Measurements from ENCODE around the gene BCR. TPM values are rescaled to one million over a fixed set of nuclear protein-coding genes. Genes with fewer than 3 reads are reported as not detected.

BCR gene
- total RNA-seq, 1 experiment from 2014 or later: 77.0 TPM

DNA sequence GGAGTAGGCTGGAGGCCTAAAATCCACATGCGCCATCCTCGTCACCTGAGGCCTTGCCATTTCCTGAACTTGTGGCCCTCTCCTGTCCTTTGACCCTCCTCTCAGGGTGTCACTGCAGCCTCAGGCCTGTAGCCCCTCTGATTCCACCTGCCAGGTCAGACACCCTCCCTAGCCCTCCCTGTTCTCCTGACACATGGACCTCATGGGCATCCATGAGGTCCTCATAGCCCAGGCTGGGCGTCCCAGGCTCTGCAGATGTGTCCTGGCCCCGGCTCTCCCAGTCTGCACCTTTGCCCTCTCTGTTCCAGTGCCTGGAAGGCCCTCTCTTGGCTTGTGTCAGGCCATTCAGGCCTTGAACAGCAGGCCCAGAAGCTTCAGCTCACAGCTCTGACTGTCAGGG lies 19.3 kb upstream of the BCR start:
- Histone ChIP-seq H2BK20ac (ENCODE audit: low read depth, low read length, poor library complexity, severe bottlenecking) (no peak overlapping the region), H3K79me2 (ENCODE audit: insufficient read depth, low read length) (no peaks in the 10 kb centered on the region)
- TF ChIP-seq, protein P1, sequence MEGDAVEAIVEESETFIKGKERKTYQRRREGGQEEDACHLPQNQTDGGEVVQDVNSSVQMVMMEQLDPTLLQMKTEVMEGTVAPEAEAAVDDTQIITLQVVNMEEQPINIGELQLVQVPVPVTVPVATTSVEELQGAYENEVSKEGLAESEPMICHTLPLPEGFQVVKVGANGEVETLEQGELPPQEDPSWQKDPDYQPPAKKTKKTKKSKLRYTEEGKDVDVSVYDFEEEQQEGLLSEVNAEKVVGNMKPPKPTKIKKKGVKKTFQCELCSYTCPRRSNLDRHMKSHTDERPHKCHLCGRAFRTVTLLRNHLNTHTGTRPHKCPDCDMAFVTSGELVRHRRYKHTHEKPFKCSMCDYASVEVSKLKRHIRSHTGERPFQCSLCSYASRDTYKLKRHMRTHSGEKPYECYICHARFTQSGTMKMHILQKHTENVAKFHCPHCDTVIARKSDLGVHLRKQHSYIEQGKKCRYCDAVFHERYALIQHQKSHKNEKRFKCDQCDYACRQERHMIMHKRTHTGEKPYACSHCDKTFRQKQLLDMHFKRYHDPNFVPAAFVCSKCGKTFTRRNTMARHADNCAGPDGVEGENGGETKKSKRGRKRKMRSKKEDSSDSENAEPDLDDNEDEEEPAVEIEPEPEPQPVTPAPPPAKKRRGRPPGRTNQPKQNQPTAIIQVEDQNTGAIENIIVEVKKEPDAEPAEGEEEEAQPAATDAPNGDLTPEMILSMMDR (conservative IDR thresholded peaks at IDR 0.05): no peak

More for the DNA sequence above, 19.3 kb upstream of the BCR start:
- peaks cover 12 to 29% of the 10 kb centered on the region in 2 experiments for H3K4me1 Mint-ChIP-seq
- Histone ChIP-seq H3K79me1 (ENCODE audit: insufficient read depth, low read depth, low read length, poor library complexity, severe bottlenecking) (no peaks in the 10 kb centered on the region), H3K9ac (ENCODE audit: extremely low read depth, insufficient read length, low read length) (no peak overlapping the region), H2AFZ (ENCODE audit: low read length) (no peak overlapping the region), H2BK5ac (ENCODE audit: insufficient read length, low read length) (no peak overlapping the region), H3K9me3 (ENCODE audit: control insufficient read depth, low read depth, low read length) (no peaks in the 10 kb centered on the region), H3K23me2 (ENCODE audit: insufficient read length, low read depth, low read length, poor library complexity, severe bottlenecking) (no peaks in the 10 kb centered on the region), H4K5ac (ENCODE audit: insufficient read length, low read depth, low read length) (no peak overlapping the region), H4K8ac (replicated peaks; ENCODE audit: insufficient read length, low read depth, low read length) (no peak overlapping the region), H2BK15ac (ENCODE audit: low read depth, low read length) (no peak overlapping the region), H3K27me3 (ENCODE audit: insufficient read depth, low read length) (no peaks in the 10 kb centered on the region), H3K18ac (ENCODE audit: insufficient read length, low read depth, low read length) (no peak overlapping the region), H3T11ph (ENCODE audit: low read length) (no peak overlapping the region), H2BK120ac (ENCODE audit: low read depth, low read length, poor library complexity, severe bottlenecking) (no peak overlapping the region), H3K23ac (ENCODE audit: insufficient read length, low read depth, low read length) (no peak overlapping the region), H3K4me1 (ENCODE audit: insufficient read depth, low read length) (no peaks in the 10 kb centered on the region), H4K20me1 (ENCODE audit: control insufficient read depth, insufficient read depth, insufficient read length) (no peaks in the 10 kb centered on the region), H3K56ac (ENCODE audit: insufficient read length, low read depth, low read length) (no peak overlapping the region), H3K14ac (ENCODE audit: insufficient read depth, low read length) (no peak overlapping the region), H2BK12ac (ENCODE audit: insufficient read length, low read depth, low read length) (no peak overlapping the region), H3K4me2 (ENCODE audit: insufficient read depth, insufficient read length, low read length) (no peak overlapping the region), H4K91ac (ENCODE audit: insufficient read length, low read depth, low read length) (no peak overlapping the region), H3K27ac (ENCODE audit: insufficient read length, low read depth, low read length) (no peak overlapping the region), H2AK5ac (ENCODE audit: insufficient read length, low read length) (no peak overlapping the region), H3K4ac (ENCODE audit: low read depth, low read length) (no peak overlapping the region)
- no CpG with 5 or more reads among the region's 4 CpGs for WGBS (ENCODE audit: extremely low coverage, insufficient read length, low lambda C conversion rate)
- no peaks in the 10 kb centered on the region; a peak in 1 of 7 replicates for H3K36me3 Mint-ChIP-seq (ENCODE audit: insufficient read depth in 1 of 3, low read depth in 3 of 3)
- H3K27ac Mint-ChIP-seq: no peak overlapping the region
- H3K4me3 Mint-ChIP-seq: no peak overlapping the region
- DNase-seq: no peak
- peaks cover 9% of the 10 kb centered on the region for H3K27me3 Mint-ChIP-seq (ENCODE audit: low read depth)
- no peaks in the 10 kb centered on the region for H3K9me3 Mint-ChIP-seq
